Hippocampal formation (tissue), 2 donors: ENCODE measurements around the gene RARA.
"Not testable (repeated sequence)": the region's sequence is repeated elsewhere in the genome, so short reads cannot be mapped to it uniquely, and the experiment has no call there.

Experiments
- DNase-seq, 2 donors: peaks; one replicate each; lab custom pipeline; 2025; lab: John Stamatoyannopoulos, UW

The RARA gene

GRCh38 chr17:40298726-40299125 is 10.3 kb upstream of the RARA start:
- DNase-seq: no peak

DNA sequence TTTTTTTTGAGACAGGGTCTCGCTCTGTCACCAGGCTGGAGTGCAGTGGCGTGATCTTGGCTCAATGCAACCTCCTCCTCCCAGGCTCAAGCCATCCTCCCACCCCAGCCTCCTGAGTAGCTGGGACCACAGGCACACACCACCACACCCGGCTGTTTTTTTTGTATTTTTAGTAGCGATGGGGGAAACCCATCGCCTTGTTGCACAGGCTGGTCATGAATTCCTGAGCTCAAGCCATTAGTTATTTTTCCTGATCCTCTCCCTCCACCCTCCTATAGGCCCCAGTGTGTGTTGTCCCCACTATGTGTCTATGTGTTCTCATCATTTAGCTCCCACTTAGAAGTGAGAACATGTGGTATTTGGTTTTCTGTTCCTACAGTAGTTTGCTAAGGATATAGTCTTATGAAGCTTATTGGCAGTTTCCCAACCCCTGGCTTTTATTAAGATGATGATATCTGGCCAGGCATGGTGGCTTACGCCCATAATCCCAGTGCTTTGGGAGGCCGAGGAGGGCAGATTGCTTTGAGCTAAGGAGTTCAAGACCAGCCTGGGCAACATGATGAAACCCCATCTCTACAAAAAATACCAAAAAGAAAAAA is 9.7 kb upstream of the RARA start:
- not testable (repeated sequence) for DNase-seq

DNA sequence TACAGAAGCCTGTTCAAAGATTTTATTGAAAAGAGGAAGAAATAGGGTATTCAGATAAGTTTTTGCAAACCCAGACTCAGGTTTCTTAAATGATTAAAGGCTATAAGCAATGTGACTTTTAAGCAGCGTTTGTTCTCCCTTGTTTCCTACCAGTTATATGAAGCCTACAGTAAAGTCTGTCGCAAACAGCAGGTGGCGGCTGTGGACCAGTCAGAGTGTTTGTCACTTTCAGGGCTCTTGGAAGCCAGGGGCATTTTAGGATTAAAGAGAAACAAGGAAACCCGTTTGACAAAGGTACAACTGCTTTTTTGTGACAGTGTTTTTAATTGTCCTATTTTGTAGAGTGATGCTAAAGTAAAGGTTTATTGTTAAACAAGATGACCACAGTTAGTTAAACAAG is 7.7 kb upstream of the RARA start:
- DNase-seq: no peak

GRCh38 chr17:40303009-40303657 is 5.8 kb upstream of the RARA start:
- peak in 1 of 2 donors; percentile 50 for DNase-seq

DNA sequence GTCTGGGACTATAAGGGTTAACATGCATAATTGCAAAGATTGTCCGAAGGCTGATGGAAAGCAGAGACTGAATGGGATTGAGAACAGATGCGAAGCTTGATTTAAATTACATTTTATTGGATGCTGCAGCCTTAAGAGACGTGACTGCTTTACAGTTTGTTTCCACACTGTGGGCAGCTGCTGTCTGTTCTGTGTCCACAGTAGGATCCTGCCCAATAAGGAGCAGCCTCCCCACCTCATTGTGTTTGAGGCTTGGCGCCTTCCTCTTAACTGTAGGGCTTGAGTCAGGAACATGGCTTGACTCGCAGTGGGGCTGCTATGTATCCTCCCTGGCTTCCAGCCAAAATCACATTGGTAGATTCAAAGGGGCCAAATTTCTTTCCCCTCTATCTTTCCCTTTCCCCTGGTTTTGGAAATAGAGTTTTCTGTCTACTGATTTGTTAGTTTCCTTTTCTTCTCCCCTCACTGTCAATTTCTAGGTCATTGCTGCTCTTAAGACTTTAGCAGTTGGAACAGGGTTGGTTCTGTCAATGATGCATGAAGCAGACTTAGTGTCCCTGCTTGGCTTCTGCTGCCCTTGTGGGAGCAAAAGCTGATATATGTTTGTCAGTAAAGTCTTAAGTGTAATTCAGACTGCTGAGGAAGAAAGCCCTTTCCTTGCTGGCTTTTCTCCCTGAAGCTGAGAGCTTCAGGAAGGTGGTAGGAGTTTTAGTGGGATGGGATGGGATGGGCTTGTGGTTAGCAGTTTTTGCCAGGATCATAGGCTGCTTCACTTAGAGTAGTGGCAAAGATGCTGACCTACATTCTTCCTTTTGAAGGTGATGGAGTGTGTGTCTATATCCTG is 5.0 kb upstream of the RARA start:
- DNase-seq: no peak

DNA sequence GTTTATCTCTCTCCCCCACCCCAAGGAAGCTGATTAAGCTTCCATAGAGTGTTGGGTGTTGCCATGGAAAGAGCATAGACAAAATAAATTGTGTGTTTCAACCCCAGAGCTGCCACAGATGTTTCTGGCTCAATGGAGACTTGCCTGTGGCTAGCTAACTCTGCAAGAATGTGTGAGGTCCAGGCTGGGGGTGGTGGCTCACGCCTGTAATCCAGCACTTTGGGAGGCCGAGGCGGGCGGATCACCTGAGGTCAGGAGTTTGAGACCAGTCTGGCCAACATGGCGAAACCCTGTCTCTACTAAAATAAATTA is 4.5 kb upstream of the RARA start:
- not testable (repeated sequence) for DNase-seq

DNA sequence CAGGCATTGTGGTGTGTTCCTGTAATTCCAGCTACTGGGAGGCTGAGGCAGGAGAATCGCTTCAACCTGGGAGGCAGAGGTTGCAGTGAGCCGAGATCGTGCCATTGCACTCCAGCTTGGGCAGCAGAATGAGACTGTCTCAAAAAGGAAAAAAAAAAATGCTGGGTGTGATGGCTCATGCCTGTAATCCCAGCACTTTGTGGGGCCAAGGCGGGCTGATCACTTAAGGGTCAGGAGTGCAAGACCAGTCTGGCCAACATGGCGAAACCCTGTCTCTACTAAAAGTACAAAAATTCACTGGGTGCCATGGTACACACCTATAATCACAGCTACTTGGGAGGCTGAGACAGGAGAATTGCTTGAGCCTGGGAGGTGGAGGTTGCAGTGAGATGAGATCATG is 4.1 kb upstream of the RARA start:
- DNase-seq: not testable (repeated sequence)

DNA sequence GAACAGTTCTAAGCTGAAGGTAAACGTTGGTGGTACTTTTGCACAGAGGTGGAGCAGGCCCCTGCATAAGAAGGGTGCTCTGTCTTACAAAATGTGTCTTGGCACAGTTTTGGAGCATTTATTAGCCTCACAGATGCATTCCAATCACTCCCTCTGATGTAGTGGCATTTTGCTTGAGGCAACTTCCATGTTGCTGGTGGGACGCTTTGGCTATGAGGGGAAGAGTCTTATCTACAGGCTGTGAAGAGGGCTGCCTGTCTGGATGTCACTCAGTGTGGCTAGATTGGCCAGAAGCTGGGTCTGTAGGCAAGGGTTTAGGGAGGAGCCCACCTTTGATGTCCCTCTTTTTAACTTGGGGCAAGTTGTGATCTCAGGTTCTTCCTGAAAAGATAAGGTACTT is 2.6 kb upstream of the RARA start:
- DNase-seq: no peak

DNA sequence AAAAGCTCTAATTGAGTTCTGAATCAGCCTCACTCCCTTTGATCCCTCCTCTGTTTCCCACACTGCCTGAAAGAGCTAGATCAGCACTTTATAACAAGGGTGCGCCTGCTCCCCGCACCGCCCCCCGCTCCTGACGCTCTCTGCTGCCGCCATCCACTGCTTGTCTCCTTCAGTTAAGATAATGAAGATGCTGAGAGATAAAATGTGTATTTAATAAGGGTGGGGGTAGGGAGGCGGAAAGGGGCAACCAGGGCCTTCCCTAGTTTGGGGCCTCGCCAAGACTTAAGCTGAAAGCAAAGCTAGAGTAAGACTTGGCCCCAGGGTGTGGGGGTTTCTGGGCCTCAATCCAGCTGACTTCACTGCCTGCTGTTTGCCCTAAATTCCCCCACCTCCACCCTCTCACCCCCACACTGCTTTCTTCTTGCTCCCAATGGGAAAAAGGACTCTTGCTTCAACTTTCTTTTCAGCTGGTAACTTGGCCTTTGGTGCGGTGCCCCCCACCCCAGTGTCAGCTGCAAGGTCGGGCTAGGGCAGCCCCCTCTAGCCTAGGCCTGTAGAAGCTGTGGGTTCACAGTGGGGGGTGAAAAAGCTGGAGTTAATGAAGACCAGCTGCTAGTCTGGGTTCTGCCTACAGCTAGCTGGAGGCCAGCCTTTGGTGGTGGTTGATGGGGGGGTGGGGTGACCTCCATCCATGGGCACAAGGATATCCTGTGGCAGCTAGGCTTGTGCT is 1.8 kb upstream of the RARA start:
- DNase-seq: no peak

- DNase-seq: no peak
These were observed 1.2 kb upstream of the RARA start for GRCh38 chr17:40307740-40308239.

DNA sequence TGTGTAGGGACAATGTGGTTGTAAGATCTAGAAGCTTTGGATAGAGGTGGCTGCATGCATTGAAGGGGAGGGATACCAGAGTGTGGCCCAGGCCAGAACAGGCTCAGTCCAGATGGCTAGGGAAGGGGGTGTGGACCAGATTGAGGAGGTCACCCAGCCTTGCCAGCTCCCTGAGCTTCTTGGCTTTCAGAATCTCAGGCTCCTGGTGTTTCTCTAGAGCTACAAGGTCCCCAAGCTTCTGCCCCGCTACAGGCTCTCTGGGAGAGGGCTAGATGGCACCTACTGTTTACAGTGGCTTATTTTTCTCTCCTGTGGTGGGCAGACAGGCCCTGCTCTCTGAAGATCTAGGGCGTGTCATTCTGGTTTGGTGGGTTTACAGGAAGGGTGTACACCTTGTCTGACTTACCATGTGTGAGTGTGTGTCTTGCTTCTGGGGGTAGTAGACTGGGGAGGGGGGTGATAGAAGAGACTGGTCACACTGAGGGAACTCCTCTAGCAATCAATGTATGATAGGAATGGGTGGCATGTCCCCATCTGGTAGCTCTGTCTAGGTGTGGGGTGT is 1.1 kb downstream of the RARA start:
- DNase-seq: no peak

DNA sequence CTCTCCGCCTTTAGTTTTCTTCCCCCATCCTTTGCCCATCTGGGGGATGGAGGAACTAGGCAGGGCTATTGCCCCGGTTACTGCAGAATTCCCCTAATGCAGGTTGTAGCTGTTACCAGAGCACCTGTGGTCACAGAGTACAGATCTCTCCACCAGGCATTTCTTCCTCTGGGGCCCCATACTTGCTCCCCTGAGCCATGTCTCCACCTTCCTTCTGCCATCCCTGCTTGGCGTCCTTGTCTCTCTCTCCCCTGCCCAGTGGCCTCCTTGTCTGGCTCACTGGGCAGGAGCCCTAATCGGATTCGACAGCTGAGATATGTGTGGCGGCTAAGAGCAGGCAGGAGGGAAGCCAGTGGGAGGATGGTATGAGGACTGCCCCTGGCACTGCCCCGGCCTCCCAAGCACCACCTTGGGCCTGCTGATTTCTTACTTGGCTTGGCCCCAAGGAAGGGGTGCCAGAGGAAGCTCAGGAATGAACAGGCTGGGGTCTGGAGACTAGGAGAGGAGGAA is 2.0 kb downstream of the RARA start:
- DNase-seq: no peak

GRCh38 chr17:40311575-40311974 is 2.6 kb downstream of the RARA start:
- no peak for DNase-seq

- DNase-seq: peak in 1 of 2 donors; percentile 40
These were observed 3.3 kb downstream of the RARA start for GRCh38 chr17:40312131-40312731.

GRCh38 chr17:40312893-40313667 is 4.1 kb downstream of the RARA start:
- DNase-seq: no peak

- no peak for DNase-seq
These were observed 4.9 kb downstream of the RARA start for GRCh38 chr17:40313668-40314583.

GRCh38 chr17:40314584-40314956 is 5.6 kb downstream of the RARA start:
- DNase-seq: no peak

DNA sequence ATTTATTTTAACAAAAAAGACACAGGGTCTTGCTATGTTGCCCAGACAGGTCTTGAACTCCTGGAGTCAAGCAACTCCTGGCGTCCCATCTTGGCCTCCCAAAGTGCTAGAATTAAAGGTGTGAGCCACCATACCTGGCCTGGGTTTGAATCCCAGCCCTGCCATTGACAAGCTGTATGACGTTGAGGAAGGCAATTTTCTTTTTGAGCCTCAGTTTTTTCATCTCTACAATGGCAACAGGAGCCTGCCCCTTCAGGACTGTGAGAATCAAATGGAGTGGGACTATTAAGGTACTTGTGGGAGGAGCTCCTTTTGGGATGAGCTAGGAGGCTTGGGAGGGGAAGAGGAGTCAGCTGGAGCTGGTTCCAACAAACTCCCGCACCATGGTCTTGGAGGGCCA is 6.2 kb downstream of the RARA start:
- no peak for DNase-seq
